Measurements from ENCODE around the gene GRPEL1. TPM values are rescaled to one million over a fixed set of nuclear protein-coding genes. Genes with fewer than 3 reads are reported as not detected.

Gene GRPEL1
- total RNA-seq, 2 donors from 2014 or later = 71.0 to 73.6 TPM

DNA sequence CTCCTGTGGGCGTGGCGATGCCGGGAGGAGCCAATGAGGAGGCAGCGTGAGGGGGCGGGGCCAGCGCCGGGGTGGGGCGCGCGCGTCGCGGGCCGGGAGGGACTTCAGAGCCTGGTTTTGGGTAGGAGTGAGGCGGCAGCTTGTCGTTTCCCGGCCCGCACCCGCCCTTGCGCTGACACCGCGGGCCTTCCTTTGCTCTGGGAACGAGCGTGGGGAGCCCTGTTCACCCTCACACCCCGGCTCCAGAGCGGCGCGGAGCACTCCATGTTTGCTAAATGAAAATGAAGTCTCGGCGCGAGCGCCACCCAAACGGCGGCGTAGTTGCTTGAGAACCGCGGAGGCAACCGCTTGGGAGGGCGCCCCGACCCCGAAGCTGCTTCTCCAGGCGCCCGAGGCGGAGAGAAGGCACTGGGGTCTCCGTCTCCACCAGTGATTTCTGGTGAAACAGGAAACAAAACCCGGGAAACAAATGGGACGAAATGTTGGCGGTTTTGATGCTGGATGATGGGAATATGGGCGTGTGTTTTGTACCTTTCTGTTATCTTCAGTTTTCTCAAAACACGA is 497 bp upstream of the GRPEL1 start:
- H3K4me1 Mint-ChIP-seq (ENCODE audit: low read depth in 2 of 2) = peaks cover 32 to 57% of the 10 kb centered on the region in 2 donors
- peak overlapping the region; percentile 94 for H3K4me3 Mint-ChIP-seq
- peaks cover 2 to 6% of the 10 kb centered on the region in 2 donors for H3K27me3 Mint-ChIP-seq
- H3K9me3 Mint-ChIP-seq = no peaks in the 10 kb centered on the region
- peak overlapping the region; percentile 90 to 94 for H3K27ac Mint-ChIP-seq
- no peak for ATAC-seq
- peaks cover 6% of the 10 kb centered on the region for H3K36me3 Mint-ChIP-seq
- no peak for DNase-seq (ENCODE audit: low spot score)

DNA sequence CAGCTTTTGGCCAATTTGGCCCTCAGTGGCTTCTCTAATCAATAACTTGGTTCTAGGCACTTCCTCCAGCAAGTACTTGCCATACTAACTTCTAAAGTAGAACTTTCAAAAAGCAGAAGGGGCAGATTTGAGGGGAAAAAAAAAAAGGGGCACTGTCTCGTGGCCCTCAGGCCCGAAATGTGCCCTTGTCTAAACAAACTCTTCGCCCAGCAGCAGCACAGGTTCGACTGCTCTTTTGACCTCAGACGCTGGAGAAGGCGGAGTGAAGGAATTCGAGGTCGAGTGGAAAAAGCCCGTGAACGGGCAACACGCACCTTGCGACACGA is 775 bp downstream of the GRPEL1 start:
- H3K36me3 Mint-ChIP-seq = peaks cover 7% of the 10 kb centered on the region
- DNase-seq (ENCODE audit: low spot score) = no peak
- no peak for ATAC-seq
- no peaks in the 10 kb centered on the region for H3K9me3 Mint-ChIP-seq
- peak overlapping the region; percentile 90 to 94 for H3K27ac Mint-ChIP-seq
- peaks cover 32 to 57% of the 10 kb centered on the region in 2 donors for H3K4me1 Mint-ChIP-seq (ENCODE audit: low read depth in 2 of 2)
- peak overlapping the region; percentile 94 for H3K4me3 Mint-ChIP-seq
- H3K27me3 Mint-ChIP-seq = peaks cover 2 to 6% of the 10 kb centered on the region in 2 donors

GRCh38 chr4:7066493-7066892 is 1.4 kb downstream of the GRPEL1 start:
- H3K9me3 Mint-ChIP-seq = no peaks in the 10 kb centered on the region
- H3K27ac Mint-ChIP-seq = peak overlapping the region; percentile 90 to 94
- H3K4me3 Mint-ChIP-seq = peak overlapping the region; percentile 94
- H3K4me1 Mint-ChIP-seq (ENCODE audit: low read depth in 2 of 2) = peaks cover 32 to 57% of the 10 kb centered on the region in 2 donors
- ATAC-seq = no peak
- H3K27me3 Mint-ChIP-seq = peaks cover 2 to 6% of the 10 kb centered on the region in 2 donors
- DNase-seq (ENCODE audit: low spot score) = no peak
- peaks cover 8% of the 10 kb centered on the region for H3K36me3 Mint-ChIP-seq

DNA sequence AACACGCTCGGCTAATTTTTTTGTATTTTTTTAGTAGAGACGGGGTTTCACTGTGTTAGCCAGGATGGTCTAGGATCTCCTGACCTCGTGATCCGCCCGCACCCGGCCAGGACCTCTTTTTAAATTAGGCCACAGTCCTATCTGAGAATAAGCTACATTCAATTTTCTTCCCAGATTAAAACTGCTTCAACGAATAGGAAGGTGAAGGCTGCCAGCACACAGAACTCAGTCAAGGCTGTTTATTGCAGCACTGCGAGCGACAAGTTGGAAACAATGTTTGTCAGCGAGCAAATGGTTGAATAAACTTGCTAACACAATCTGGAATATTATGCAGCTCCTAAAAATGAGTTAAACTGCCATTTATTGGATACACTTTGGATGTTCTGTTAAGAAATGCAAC is 1.9 kb downstream of the GRPEL1 start:
- peaks cover 2 to 4% of the 10 kb centered on the region in 2 donors for H3K27me3 Mint-ChIP-seq

DNA sequence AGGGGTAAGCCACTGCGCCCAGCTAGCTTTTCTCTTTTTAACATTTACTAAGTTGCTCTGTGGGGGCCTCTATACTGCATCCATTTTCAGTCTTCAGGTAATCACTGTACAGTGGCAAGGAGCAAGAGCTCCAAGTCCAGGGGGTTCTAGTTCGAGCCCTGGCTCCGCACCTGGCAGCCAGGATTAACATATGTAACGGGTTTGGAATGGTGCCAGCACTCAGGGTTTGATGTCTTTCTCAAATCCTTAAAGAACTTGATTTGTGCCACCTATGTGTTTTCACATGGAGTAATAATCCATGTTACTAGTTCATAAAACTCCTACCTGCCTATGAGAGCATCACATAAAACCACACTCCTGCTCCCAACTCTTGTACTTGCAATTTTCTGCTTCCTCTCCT is 4.5 kb downstream of the GRPEL1 start:
- H3K27me3 Mint-ChIP-seq = no peaks in the 10 kb centered on the region
- H3K36me3 Mint-ChIP-seq = peaks cover 14% of the 10 kb centered on the region
- no peak for ATAC-seq
- H3K9me3 Mint-ChIP-seq = no peaks in the 10 kb centered on the region
- no peak for DNase-seq (ENCODE audit: low spot score)
- peaks cover 22 to 46% of the 10 kb centered on the region in 2 donors for H3K4me1 Mint-ChIP-seq (ENCODE audit: low read depth in 2 of 2)
- no peak overlapping the region for H3K27ac Mint-ChIP-seq
- H3K4me3 Mint-ChIP-seq = no peak overlapping the region

More for the DNA sequence above, 1.9 kb downstream of the GRPEL1 start:
- Mint-ChIP-seq H3K4me3 (peak overlapping the region; percentile 94), H3K9me3 (no peaks in the 10 kb centered on the region), H3K27ac (peak overlapping the region in 1 of 2 donors; percentile 90), H3K4me1 (ENCODE audit: low read depth in 2 of 2) (peaks cover 36 to 60% of the 10 kb centered on the region in 2 donors), H3K36me3 (peaks cover 13% of the 10 kb centered on the region)
- no peak for ATAC-seq
- no peak for DNase-seq (ENCODE audit: low spot score)

GRCh38 chr4:7062816-7063215 is 5.0 kb downstream of the GRPEL1 start:
- Mint-ChIP-seq H3K9me3 (no peaks in the 10 kb centered on the region), H3K4me1 (ENCODE audit: low read depth in 2 of 2) (peaks cover 18 to 40% of the 10 kb centered on the region in 2 donors), H3K27me3 (no peaks in the 10 kb centered on the region), H3K36me3 (peaks cover 14% of the 10 kb centered on the region), H3K4me3 (no peak overlapping the region), H3K27ac (peak overlapping the region in 1 of 2 donors; percentile 35)
- DNase-seq (ENCODE audit: low spot score) (no peak), ATAC-seq (no peak)

GRCh38 chr4:7061815-7062214 is 6.0 kb downstream of the GRPEL1 start:
- no peak for DNase-seq (ENCODE audit: low spot score)
- no peak overlapping the region for H3K4me3 Mint-ChIP-seq
- no peaks in the 10 kb centered on the region for H3K9me3 Mint-ChIP-seq
- H3K36me3 Mint-ChIP-seq = peaks cover 14% of the 10 kb centered on the region
- peaks cover 12 to 33% of the 10 kb centered on the region in 2 donors for H3K4me1 Mint-ChIP-seq (ENCODE audit: low read depth in 2 of 2)
- no peaks in the 10 kb centered on the region for H3K27me3 Mint-ChIP-seq
- peak overlapping the region in 1 of 2 donors; percentile 35 for H3K27ac Mint-ChIP-seq
- ATAC-seq = no peak

GRCh38 chr4:7060346-7061150 is 7.3 kb downstream of the GRPEL1 start:
- H3K36me3 Mint-ChIP-seq = peaks cover 14% of the 10 kb centered on the region
- H3K27me3 Mint-ChIP-seq = no peaks in the 10 kb centered on the region
- H3K27ac Mint-ChIP-seq = no peak overlapping the region
- peaks cover 10 to 23% of the 10 kb centered on the region in 2 donors for H3K4me1 Mint-ChIP-seq (ENCODE audit: low read depth in 2 of 2)
- H3K4me3 Mint-ChIP-seq = no peak overlapping the region
- DNase-seq (ENCODE audit: low spot score) (peak; percentile 15), ATAC-seq (no peak)
- no peaks in the 10 kb centered on the region for H3K9me3 Mint-ChIP-seq

GRCh38 chr4:7059662-7060061 is 8.2 kb downstream of the GRPEL1 start:
- H3K36me3 Mint-ChIP-seq = peaks cover 14% of the 10 kb centered on the region
- no peak overlapping the region for H3K27ac Mint-ChIP-seq
- peaks cover 4 to 15% of the 10 kb centered on the region in 2 donors for H3K4me1 Mint-ChIP-seq (ENCODE audit: low read depth in 2 of 2)
- peak; percentile 26 for DNase-seq (ENCODE audit: low spot score)
- no peaks in the 10 kb centered on the region for H3K9me3 Mint-ChIP-seq
- H3K27me3 Mint-ChIP-seq = no peaks in the 10 kb centered on the region
- no peak for ATAC-seq
- H3K4me3 Mint-ChIP-seq = no peak overlapping the region

GRCh38 chr4:7058792-7059191 is 9.1 kb downstream of the GRPEL1 start:
- H3K27ac Mint-ChIP-seq = no peak overlapping the region
- peaks cover 19% of the 10 kb centered on the region for H3K36me3 Mint-ChIP-seq
- no peaks in the 10 kb centered on the region for H3K27me3 Mint-ChIP-seq
- no peak overlapping the region for H3K4me3 Mint-ChIP-seq
- ATAC-seq = no peak
- DNase-seq (ENCODE audit: low spot score) = no peak
- peaks cover 9 to 13% of the 10 kb centered on the region in 2 donors for H3K4me1 Mint-ChIP-seq (ENCODE audit: low read depth in 2 of 2)
- no peaks in the 10 kb centered on the region for H3K9me3 Mint-ChIP-seq

GRCh38 chr4:7055990-7056325 is 11.9 kb downstream of the GRPEL1 start:
- Mint-ChIP-seq H3K27me3 (no peaks in the 10 kb centered on the region), H3K27ac (no peak overlapping the region), H3K36me3 (peaks cover 7% of the 10 kb centered on the region), H3K4me3 (no peak overlapping the region), H3K4me1 (ENCODE audit: low read depth in 2 of 2) (peaks cover 5 to 12% of the 10 kb centered on the region in 2 donors), H3K9me3 (no peaks in the 10 kb centered on the region)
- DNase-seq (ENCODE audit: low spot score) (no peak), ATAC-seq (no peak)

GRCh38 chr4:7055111-7055989 is 12.5 kb downstream of the GRPEL1 start:
- Mint-ChIP-seq H3K36me3 (peaks cover 7% of the 10 kb centered on the region), H3K27ac (no peak overlapping the region), H3K4me3 (no peak overlapping the region), H3K4me1 (ENCODE audit: low read depth in 2 of 2) (peaks cover 5 to 12% of the 10 kb centered on the region in 2 donors), H3K27me3 (no peaks in the 10 kb centered on the region), H3K9me3 (no peaks in the 10 kb centered on the region)
- no peak for ATAC-seq
- no peak for DNase-seq (ENCODE audit: low spot score)

DNA sequence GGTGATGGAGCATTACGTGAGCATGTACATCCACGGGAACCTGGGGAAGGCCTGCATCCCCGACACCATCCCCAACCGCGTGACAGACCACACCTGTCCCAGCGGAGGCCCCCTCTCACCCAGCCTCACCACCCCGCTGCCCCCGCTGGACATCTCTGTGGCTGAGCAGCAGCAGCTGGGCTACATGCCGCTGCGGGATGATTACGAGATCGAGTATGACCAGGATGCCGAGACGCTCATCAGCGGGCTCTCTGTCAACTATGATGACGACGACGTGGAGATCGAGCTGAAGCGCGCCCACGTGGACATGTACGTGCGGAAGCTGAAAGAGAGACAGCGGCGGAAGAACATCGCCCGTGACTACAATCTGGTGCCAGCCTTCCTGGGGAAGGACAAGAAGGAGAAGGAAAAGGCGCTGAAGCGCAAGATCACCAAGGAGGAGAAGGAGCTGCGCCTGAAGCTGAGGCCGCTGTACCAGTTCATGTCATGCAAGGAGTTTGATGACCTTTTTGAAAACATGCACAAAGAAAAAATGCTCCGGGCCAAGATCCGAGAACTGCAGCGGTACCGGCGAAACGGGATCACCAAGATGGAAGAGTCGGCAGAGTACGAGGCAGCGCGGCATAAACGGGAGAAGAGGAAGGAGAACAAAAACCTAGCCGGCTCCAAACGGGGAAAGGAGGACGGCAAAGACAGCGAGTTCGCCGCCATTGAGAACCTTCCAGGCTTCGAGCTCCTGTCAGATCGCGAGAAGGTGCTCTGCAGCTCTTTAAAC is 13.6 kb downstream of the GRPEL1 start:
- Mint-ChIP-seq H3K4me1 (ENCODE audit: low read depth in 2 of 2) (peaks cover 5 to 15% of the 10 kb centered on the region in 2 donors), H3K4me3 (no peak overlapping the region), H3K27ac (no peak overlapping the region), H3K27me3 (no peaks in the 10 kb centered on the region), H3K9me3 (no peaks in the 10 kb centered on the region), H3K36me3 (peaks cover 7% of the 10 kb centered on the region)
- DNase-seq (ENCODE audit: low spot score) (no peak), ATAC-seq (no peak)
